ENCODE measurements around the gene ZNF346. TPM values are rescaled to one million over a fixed set of nuclear protein-coding genes. Genes with fewer than 3 reads are reported as not detected.

ZNF346 gene
- total and polyA plus RNA-seq, 2 of the 13 experiments (the other 11 are each of a cell fraction or from before 2014, with no cell fraction given): 8.6 to 19.4 TPM

GRCh38 chr5:177097016-177097985, 74.8 kb downstream of the ZNF346 start (continued):
- TF ChIP-seq ARID5B (CRISPR knock-in tag; IDR thresholded peaks at IDR 0.05): peak; percentile 59; the same call in 1 of the 2 replicates
- TF ChIP-seq ZNF543 (CRISPR knock-in tag; IDR thresholded peaks at IDR 0.05): no peak
- no peak for TF ChIP-seq ZNF557 (CRISPR knock-in tag; IDR thresholded peaks at IDR 0.05)
- no peak for TF ChIP-seq ZNF460 (CRISPR knock-in tag; IDR thresholded peaks at IDR 0.05; ENCODE audit: borderline replicate concordance)
- TF ChIP-seq TIGD3 (CRISPR knock-in tag; IDR thresholded peaks at IDR 0.05; ENCODE audit: borderline replicate concordance): no peak
- no peak for TF ChIP-seq ZSCAN22 (CRISPR knock-in tag; IDR thresholded peaks at IDR 0.05)
- TF ChIP-seq ZNF800 (CRISPR knock-in tag; IDR thresholded peaks at IDR 0.05): no peak
- no peak for TF ChIP-seq XBP1 (CRISPR knock-in tag; IDR thresholded peaks at IDR 0.05)
- TF ChIP-seq CSRNP1 (CRISPR knock-in tag; IDR thresholded peaks at IDR 0.05): no peak
- TF ChIP-seq ZNF44 (CRISPR knock-in tag; IDR thresholded peaks at IDR 0.05): no peak
- TF ChIP-seq TCF7 (IDR thresholded peaks at IDR 0.05; ENCODE audit: low read depth): no peak
- no peak for TF ChIP-seq POLR2A (IDR thresholded peaks at IDR 0.05; ENCODE audit: insufficient read depth in 1 of 2, low read depth in 2 of 2, low read length in 2 of 2)
- peak; percentile 65; the same call in 1 of the 2 replicates for TF ChIP-seq BORCS8-MEF2B (CRISPR knock-in tag; IDR thresholded peaks at IDR 0.05)
- no peak for TF ChIP-seq HNF1B (CRISPR knock-in tag; IDR thresholded peaks at IDR 0.05)
- TF ChIP-seq TFE3 (CRISPR knock-in tag; IDR thresholded peaks at IDR 0.05): no peak
- TF ChIP-seq ZNF546 (CRISPR knock-in tag; conservative IDR thresholded peaks at IDR 0.05): no peak
